Hematopoietic multipotent progenitor cell treated with erythropoietin and hydrocortisone succinate and interleukin-3 and kit ligand, for 8 days (in vitro differentiated cells): Measurements from ENCODE around the gene TCP11.
A peak's percentile ranks its signal among the peaks of the same experiment; 100 is the strongest.

Source experiments
- DNase-seq: peaks from one replicate; pipeline ENCODE4 v3.0.0-alpha.2; 2015

Gene TCP11

GRCh38 chr6:35141007-35141655, at the start of gene TCP11:
TCP11 (minus strand) TSS chr6:35141339; CDS start chr6:35140870, 469 bp downstream.
- no peak for DNase-seq

GRCh38 chr6:35190306-35190705, 49.2 kb upstream of the TCP11 start:
- no peak for DNase-seq

DNA sequence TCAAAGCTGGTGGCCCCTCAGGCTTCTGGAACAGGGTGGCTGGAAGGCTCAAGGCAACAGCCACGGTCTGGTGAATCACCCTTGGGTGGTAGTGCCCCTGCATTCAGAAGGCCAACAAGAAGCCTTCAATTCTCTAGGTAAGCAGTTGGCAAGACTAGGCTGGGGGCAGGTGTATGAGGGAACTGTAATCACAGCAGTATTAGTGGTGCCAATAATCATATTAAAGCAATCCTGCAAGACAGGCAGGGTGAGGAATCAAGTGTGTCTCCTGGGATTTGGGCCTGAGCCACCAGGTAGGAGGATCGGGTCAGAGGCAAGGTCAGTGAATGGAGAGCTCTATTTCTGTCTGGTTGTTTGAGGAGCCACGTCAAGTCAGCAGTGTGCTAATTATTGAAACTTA, 47.7 kb upstream of the TCP11 start:
- DNase-seq = no peak

DNA sequence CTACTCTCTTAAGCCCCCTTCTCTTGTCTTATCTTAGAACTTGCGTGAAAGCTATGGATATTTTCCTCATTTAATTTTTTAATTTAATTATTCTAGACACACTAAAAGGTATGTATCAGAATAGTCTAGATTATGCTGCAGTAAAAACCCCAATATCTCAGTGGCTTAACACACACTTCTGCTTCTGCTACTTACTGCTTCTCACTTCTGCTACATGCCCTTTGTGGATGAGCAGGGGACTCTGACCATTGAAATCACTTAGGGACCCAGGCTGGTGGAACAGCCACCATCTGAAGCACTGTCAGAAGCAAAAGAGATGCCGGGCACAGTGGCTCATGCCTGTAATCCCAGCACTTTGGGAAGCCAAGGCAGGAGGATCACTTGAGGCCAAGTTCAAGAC, 45.4 kb upstream of the TCP11 start:
- no peak for DNase-seq

GRCh38 chr6:35185971-35186370, 44.8 kb upstream of the TCP11 start:
- no peak for DNase-seq

DNA sequence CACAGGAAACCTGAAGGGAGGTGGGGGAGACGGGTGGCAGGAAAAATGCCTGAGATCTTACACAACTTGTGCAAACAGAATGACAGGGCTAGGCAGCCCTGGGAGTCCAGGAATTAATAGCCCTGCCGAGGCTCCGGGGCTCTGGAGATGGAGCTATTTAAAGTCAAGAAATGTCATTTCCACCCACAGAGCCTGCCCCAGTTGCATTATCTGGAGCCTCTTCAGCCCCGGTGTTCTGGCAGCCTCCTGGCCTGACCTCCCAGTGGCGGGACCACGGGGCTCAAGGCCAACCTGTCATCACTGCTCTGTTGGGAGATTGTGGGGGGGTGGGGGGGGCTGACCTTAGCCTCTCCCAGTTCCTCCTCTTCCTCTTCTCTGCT, 44.2 kb upstream of the TCP11 start:
- no peak for DNase-seq

GRCh38 chr6:35184580-35185301, 43.6 kb upstream of the TCP11 start:
- no peak for DNase-seq

- peak; percentile 73 for DNase-seq
Observed at GRCh38 chr6:35183935-35184334, 42.8 kb upstream of the TCP11 start.

DNA sequence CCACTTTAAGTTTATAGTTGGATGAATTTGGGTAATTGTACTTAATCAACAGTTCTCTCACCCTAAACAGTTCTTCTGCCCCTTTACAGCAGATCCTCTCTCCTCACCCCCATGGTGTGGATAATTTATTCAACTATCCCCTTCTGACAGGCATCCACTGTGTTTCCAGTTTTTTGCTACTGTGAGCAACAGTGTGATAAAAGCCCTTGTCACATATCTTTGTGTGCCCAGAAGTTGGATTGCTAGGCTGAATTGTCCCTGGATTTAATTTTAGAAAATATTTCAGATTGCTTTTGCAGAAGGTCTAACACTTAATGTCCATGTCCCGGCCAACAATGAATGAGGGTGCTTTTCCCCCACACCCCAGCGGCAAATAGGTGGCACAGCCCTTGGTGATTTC, 42.1 kb upstream of the TCP11 start:
- DNase-seq = peak; percentile 6

DNA sequence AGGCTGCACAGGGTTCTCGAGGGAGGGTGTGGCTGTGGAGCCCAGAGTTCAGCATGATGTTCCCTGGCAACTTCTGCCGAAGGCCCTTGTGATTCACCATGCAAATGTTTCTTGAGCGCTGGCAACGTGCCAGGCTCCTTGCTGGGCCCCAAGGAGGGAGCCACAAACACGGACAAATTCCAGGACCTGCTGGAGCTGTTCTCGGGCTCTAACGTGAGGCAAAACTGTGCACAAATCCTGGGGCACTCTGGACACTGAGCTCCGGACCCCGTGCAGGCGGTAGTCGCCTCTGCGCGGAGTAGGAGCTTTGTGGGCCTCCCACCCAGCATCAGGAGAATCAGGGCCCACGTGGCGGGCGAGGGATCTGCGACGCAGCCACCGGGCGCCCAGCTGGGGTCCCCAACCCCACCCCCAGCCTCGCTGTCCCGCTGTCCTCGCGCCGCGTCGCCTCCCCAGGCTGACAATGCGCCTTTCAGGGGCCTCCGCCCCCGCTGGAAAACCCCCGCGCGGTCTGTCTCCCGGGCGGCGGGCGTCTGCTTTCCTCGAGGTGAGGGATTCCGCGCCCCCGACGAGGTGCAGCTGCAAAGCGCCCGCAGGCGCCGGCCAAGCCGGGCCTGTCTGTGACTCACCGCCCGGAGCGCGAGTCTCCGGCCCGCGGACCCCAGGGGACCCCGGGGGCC, 40.9 kb upstream of the TCP11 start:
- DNase-seq = peak; percentile 59

DNA sequence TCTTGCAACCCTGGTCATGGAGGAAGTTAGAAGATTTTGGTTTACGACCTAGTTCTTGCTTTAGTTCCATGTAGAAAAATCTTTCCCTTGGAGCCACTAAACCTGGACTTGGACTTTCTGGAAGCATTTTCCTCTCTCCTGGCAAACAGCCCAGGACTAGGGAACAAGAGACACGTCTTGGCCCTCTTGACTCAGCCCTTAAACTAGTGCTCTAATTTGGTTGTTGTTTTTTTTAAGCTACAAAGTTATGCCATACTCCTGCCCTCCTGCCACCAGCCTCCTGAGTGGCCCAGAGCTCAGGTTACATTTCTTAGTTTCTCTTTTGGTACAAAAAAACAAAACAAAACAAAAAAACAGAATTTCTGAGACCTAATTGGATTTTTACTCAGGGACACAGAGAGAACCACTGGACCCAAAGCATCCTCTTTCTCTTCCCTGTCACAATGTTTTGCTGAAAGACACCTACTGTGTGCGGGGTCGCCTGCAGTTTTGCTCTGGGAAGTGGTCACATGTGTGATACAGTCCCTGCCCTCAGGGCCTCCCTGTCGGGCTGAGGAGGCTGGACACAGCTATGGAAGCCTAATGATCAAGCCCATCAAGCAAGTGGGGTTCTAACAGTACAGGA, 40.3 kb upstream of the TCP11 start:
- no peak for DNase-seq

- DNase-seq = no peak
Observed at GRCh38 chr6:35179901-35180535, 38.9 kb upstream of the TCP11 start.

GRCh38 chr6:35178932-35179832, 38.0 kb upstream of the TCP11 start:
- no peak for DNase-seq

DNA sequence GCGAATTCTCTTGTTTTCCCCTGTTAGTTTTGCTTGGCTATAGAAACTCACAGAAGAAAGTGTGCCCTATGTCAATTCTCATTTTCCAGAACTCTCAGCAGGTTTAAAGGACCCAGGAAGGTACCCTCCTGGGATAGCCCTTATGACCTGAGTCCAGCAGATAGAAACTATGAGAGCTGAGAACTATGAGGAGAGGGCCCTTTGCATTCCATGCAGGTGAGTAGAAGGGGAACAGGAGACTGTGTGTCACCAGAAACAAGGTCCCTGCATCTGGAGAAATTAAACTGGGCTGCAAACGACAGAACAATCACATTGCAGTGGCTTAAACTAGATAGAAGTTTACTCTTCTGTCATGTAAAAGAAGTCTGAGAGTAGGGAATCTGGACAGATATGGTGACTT, 36.9 kb upstream of the TCP11 start:
- no peak for DNase-seq

- no peak for DNase-seq
Observed at GRCh38 chr6:35177596-35177995, 36.5 kb upstream of the TCP11 start.

DNA sequence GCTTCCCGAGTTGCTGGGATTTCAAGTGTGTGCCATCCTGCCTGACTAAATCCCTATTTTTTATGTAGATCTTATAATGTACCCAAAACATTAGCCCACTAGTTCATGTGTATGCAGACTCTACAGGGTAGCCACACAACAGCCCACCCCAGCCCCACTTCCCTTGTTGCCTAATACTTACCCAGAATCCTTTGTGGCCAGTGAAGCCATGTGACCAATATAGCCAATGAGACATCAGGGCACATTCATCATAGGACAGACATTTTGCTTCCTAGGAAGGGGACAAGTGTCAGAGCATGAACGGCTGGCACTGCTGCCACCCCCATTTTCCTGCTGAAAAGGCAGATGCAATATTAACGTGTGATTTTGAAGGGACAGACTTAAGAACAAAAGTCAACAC, 36.0 kb upstream of the TCP11 start:
- no peak for DNase-seq

DNA sequence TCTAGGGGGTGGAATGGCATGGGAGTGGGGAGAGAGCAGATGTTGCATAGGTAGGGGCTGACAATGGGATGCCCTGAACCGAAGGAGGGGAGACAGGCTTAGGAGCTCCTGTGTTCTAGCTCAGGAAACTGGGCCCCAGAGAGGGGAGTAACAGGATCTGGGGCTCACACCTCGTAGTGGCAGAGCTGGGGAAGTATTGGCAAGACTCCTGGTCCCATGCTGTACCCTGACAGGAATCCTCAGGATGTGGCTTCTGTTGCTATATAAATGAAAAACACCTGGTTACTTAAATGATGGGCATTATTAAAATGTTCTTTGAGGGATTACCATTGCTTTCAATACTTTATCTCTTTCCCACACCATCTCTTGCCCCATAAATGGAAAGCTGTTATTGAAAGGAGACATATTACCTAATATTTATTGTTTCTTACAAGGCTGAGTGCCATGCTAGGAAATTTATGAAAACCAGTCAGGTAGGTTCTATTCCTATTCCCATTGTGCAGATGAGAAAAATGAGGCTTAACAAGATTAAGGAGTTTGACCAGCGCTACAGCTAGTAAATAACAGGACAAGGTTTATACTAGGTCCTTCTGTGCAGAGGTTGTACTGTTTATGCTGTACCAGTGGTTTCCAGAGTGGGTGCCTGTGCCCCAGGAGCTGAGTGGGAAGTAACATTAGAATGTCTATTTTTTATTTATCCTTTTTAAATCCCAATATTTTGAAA, 35.3 kb upstream of the TCP11 start:
- DNase-seq = no peak

DNA sequence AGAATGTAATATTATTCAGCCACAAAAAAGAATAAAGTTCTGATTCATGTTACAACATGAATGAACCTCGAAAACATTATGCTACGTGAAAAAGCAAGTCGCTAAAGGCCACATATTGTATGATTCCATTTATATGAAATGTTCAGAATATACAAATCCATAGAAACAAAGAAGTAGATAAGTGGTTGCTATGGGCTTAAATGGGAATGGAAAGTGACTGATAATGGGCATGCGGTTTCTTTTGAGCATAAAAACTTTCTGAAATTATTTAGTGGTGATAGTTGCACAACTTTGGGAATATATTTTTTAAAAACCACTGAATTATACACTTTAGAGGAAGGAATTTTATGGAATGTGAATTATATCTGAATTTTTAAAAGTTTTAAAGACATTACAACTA, 33.4 kb upstream of the TCP11 start:
- no peak for DNase-seq

GRCh38 chr6:35174088-35174434, 32.9 kb upstream of the TCP11 start:
- DNase-seq = no peak

GRCh38 chr6:35173427-35174087, 32.4 kb upstream of the TCP11 start:
- no peak for DNase-seq

DNA sequence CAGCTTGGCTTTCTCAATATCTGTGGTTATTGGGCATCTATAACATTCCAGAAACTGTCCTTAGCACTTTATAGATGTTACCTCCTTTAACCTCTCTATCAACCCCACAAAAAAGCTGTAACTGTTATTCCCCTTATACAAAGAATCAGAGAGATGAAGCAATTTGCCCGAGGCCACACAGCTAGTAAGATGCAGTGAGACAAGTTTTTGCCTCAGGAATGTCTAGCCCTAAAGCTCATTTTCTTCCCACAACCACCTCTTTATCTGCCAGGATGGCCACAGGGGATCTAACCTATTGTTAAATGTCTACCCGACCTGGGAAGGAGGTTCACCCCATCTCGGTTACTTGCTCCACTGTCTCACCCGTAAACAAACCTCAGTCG, 31.9 kb upstream of the TCP11 start:
- DNase-seq = no peak
